T-helper 2 cell (primary cell): ENCODE measurements around the gene PHACTR1.

Experiments used
- DNase-seq, 5 experiments: peaks; one replicate each; pipeline versions ENCODE4 v3.0.0 to v3.0.0-alpha.2; 2012 to 2022

The PHACTR1 gene

GRCh38 chr6:12803486-12803885, 86.9 kb downstream of the PHACTR1 start:
- DNase-seq = no peak

- DNase-seq = no peak
Observed at GRCh38 chr6:12804952-12805645, 88.5 kb downstream of the PHACTR1 start.

GRCh38 chr6:12806136-12806535, 89.6 kb downstream of the PHACTR1 start:
- DNase-seq = no peak

GRCh38 chr6:12806796-12807195, 90.2 kb downstream of the PHACTR1 start:
- DNase-seq = no peak

GRCh38 chr6:12811519-12811918, 95.0 kb downstream of the PHACTR1 start:
- no peak for DNase-seq

- DNase-seq = no peak
Observed at GRCh38 chr6:12813321-12813720, 96.8 kb downstream of the PHACTR1 start.

- no peak for DNase-seq
Observed at GRCh38 chr6:12814015-12814414, 97.4 kb downstream of the PHACTR1 start.

- DNase-seq = no peak
Observed at GRCh38 chr6:12815089-12815488, 98.5 kb downstream of the PHACTR1 start.

- DNase-seq = no peak
Observed at GRCh38 chr6:12815884-12816600, 99.5 kb downstream of the PHACTR1 start.

GRCh38 chr6:12818324-12818723, 101.8 kb downstream of the PHACTR1 start:
- DNase-seq = no peak

- no peak for DNase-seq
Observed at GRCh38 chr6:12823847-12824246, 107.3 kb downstream of the PHACTR1 start.

GRCh38 chr6:12826584-12826983, 110.0 kb downstream of the PHACTR1 start:
- no peak for DNase-seq

GRCh38 chr6:12827921-12828320, 111.4 kb downstream of the PHACTR1 start:
- no peak for DNase-seq

- DNase-seq = no peak
Observed at GRCh38 chr6:12832226-12832735, 115.7 kb downstream of the PHACTR1 start.

GRCh38 chr6:12836009-12836408, 119.4 kb downstream of the PHACTR1 start:
- no peak for DNase-seq

- DNase-seq = no peak
Observed at GRCh38 chr6:12841619-12842018, 125.1 kb downstream of the PHACTR1 start.

GRCh38 chr6:12842114-12842513, 125.5 kb downstream of the PHACTR1 start:
- no peak for DNase-seq

- DNase-seq = no peak
Observed at GRCh38 chr6:12842658-12843057, 126.1 kb downstream of the PHACTR1 start.

- DNase-seq = peak in 1 of 5 experiments; percentile 9
Observed at GRCh38 chr6:12844284-12845223, 128.0 kb downstream of the PHACTR1 start.

GRCh38 chr6:12845224-12846004, 128.8 kb downstream of the PHACTR1 start:
- no peak for DNase-seq

GRCh38 chr6:12848964-12849808, 132.6 kb downstream of the PHACTR1 start:
- no peak for DNase-seq
